NCI-H345 treated with DMSO at 0.1 percent for 48 hours (cell line): Measurements from ENCODE around the gene LRBA.

Experiments used
- DNase-seq: peaks from one replicate; lab custom pipeline; 2025; ENCODE audit not compliant: unreplicated experiment; lab: John Stamatoyannopoulos, UW

The LRBA gene

GRCh38 chr4:150814873-150815272 lies 200.2 kb downstream of the LRBA start:
- no peak for DNase-seq

GRCh38 chr4:150805183-150806025 lies 209.7 kb downstream of the LRBA start:
- no peak for DNase-seq

DNA sequence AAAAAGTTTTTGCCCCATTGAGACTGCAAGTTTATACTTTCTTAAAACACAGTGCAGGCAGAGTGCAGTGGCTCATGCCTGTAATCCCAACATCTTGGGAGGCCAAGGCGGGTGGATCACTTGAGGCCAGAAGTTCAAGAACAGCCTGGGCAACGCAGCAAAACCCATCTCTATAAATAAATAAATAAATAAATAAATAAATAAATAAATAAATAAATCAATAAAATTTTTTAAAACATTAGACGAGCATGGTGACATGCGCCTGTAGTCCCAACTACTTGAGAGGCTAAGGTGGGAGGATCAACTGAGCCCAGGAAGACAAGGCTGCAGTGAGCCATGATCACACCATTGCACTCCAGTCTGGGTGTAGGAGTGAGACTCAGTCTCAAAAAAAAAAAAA lies 213.3 kb downstream of the LRBA start:
- DNase-seq, result no peak

GRCh38 chr4:150799207-150799606 lies 215.9 kb downstream of the LRBA start:
- no peak for DNase-seq

GRCh38 chr4:150794706-150795105 lies 220.4 kb downstream of the LRBA start:
- no peak for DNase-seq

- no peak for DNase-seq
Measured at GRCh38 chr4:150789864-150790263, 225.2 kb downstream of the LRBA start.

DNA sequence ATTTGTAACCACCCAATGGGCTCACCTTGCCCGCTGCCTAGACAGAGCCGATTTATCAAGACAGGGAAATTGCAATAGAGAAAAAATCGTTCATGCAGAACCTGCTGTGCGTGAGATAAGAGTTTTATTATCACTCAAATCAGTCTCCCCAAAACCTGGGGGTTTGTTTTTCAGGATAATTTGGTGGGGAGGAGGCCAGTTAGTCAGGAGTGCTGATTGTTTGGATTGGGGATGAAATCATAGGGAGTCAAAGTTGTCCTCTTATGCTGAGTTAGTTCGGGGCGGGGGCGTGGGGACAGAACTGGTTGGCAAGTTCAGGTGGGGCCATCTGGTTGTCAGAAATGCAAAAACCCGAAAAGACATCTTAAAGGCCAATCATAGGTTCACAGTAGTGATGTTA lies 230.1 kb downstream of the LRBA start:
- no peak for DNase-seq

- no peak for DNase-seq
Measured at GRCh38 chr4:150784305-150784704, 230.8 kb downstream of the LRBA start.

GRCh38 chr4:150782921-150783320 lies 232.2 kb downstream of the LRBA start:
- no peak for DNase-seq

DNA sequence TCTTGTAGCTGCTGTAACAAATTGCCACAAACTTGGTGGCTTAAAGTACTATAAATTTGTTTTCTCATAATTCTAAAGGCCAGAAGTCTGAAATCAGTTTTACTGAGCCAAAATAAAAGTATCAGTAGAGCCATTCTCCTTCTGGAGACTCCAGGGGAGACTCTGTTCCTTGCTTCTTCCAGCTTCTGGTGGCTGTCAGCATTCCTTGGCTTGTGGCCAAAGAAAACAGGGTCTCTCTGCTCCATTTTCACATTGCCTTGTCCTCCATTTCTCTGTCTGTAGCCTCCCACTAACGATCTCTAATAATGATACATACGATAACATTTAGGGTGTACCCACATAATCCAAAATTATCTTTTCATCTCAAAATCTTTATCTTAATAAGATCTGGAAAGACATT lies 232.8 kb downstream of the LRBA start:
- no peak for DNase-seq

DNA sequence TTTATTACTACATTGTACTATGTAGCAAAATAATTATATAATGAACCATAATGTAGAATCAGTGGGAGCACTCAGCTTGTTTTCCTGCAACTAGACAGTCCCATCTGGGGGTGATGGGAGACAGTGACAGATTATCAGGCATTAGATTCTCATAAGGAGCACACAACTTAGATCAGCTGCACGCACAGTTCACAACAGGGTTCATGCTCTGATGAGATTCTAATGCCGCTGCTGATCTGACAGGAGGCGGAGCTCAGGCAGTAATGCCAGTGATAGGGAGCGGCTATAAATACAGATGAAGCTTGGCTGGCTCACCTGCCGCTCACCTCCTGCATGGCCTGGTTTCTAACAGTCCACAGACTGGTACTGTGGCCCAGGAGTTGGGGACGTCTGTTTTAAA lies 233.9 kb downstream of the LRBA start:
- DNase-seq, result no peak

GRCh38 chr4:150779707-150780106 lies 235.4 kb downstream of the LRBA start:
- no peak for DNase-seq

GRCh38 chr4:150773729-150774449 lies 241.2 kb downstream of the LRBA start:
- no peak for DNase-seq

DNA sequence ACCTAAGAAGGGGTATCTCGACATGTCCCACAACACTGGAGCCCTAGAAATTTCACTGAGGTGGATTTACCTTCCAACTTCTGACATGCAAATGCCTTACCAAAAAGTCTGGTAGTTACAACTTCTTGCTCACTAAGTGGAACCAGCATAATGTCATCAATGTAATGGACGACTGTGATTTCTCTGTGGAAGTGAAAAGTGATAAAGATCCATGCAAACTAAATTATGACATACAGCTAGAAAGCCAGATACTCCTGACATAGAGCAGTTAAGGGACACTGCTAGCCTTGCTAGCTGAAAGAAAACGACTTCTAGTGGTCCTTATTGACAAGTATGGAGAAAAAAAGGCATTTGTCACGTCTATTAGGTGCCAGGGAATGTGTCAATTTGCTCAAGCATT lies 242.1 kb downstream of the LRBA start:
- DNase-seq, result no peak

DNA sequence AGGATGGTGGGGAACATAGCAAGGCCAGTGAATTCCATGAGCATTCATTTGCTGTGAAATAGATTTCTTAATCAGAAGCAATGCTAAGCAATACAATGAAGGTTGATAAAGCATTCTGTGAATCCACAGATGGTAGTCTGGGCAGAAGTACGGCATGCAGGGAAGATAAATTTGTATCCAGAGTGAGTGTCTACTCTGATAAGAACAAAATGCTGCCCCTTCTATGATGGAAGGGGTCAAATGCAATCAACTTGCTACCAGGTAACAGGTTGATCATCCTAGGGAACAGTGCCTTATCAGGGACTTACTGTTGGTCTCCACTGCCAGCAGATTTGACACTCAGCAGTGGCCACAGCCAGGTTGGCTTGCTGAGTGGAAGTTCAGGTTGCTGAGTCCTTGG lies 243.7 kb downstream of the LRBA start:
- no peak for DNase-seq

DNA sequence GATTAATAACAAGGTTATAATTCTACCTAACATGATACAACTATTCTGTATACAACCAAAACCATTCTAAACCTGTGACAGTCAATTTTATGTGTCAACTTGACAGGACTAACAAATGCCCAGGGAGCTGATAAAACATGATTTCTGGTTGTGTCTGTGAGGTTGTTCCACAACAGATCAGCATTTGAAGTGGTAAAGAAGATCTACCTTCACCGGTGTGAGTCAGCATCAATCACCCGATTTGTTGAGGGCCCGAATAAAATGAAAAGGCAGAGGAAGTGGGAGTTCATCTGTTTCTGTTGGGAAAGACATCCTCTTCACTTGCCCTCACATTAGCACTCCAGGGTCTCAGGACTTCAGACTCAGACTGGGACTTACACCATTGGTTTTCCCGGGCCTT lies 245.2 kb downstream of the LRBA start:
- DNase-seq, result no peak

GRCh38 chr4:150769248-150769647 lies 245.8 kb downstream of the LRBA start:
- no peak for DNase-seq

GRCh38 chr4:150768497-150768896 lies 246.6 kb downstream of the LRBA start:
- DNase-seq, result no peak

- DNase-seq, result no peak
Measured at GRCh38 chr4:150765216-150765615, 249.9 kb downstream of the LRBA start.

GRCh38 chr4:150751648-150752047 lies 263.4 kb downstream of the LRBA start:
- no peak for DNase-seq

GRCh38 chr4:150750824-150751223 lies 264.3 kb downstream of the LRBA start:
- no peak for DNase-seq

DNA sequence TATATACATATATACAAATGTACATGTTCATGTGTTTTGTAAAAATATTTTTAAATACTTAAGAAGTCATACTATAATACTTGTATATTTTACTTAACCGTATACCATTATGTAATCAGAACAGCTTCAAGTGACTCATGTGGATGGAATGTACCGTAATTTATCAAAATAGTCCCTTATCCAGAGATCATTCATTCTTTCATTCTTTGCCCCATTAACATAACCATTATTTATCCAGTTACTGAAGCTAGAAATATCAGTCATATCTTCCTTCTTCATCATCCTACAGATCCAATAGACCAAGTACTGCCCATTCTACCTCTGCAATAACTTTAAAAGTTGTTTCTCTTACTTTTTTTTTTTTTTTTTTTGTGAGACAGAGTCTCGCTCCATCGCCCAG lies 268.9 kb downstream of the LRBA start:
- DNase-seq, result no peak

DNA sequence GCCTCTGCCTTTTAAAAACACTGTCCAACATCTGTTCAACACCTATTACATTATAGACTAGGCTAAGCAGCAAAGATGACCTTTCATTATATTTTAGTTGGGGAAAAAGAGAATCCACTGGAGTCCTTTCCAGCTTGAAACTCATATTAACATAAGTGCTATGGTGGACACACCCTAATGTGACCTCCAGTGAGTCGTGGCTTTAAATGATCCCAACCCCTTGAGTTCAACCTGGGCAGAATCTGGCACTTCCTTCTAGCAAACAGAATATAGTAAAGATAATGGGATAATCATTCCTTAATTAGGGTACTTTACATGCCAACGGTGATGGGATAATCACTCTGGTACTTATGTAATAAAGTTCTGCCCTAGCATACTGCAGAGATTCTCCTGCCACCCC lies 270.5 kb downstream of the LRBA start:
- DNase-seq, result no peak
